ENCODE data around the gene APBA3. TPM values are rescaled to one million over a fixed set of nuclear protein-coding genes. Genes with fewer than 3 reads are reported as not detected.

APBA3 gene
- total and polyA plus RNA-seq, 2 of the 4 experiments (the other 2 are of a cell fraction), result 9.5 to 18.4 TPM

DNA sequence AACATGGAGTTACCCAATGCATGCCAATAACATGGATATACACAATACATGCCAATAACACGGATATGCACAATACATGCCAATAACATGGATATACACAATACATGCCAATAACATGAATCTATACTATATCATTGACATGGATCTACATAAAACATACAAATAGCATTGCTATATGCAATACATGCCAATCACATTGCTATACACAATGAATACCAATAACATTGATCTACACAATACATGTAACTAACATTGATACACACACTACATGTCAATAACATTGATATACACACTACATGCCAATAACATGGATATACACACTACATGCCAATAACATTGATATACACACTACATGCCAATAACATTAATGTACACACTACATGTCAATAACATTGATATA lies 60.3 kb downstream of the APBA3 start:
- Histone ChIP-seq H3K23ac (ENCODE audit: low read depth, low read length) (no peak overlapping the region), H3K4me1 (ENCODE audit: control insufficient read depth, insufficient read depth, low read length) (peaks cover 8% of the 10 kb centered on the region; the same call in 1 of the 2 replicates), H3K27ac (ENCODE audit: insufficient read depth, low read length) (no peak overlapping the region), H3K36me3 (ENCODE audit: control insufficient read depth, insufficient read depth, low read length) (no peaks in the 10 kb centered on the region), H3K27me3 (ENCODE audit: control insufficient read depth, insufficient read depth, low read length) (peaks cover 2% of the 10 kb centered on the region; the same call in 1 of the 2 replicates), H2AK9ac (replicated peaks; ENCODE audit: low read depth, low read length, poor library complexity) (no peak overlapping the region), H2BK20ac (ENCODE audit: low read depth, low read length) (no peak overlapping the region), H3K9ac (ENCODE audit: low read depth, low read length) (no peak overlapping the region), H3K9me1 (ENCODE audit: insufficient read depth, low read length) (0 out of 2 replicates have a peak, but pooled peaks cover 9% of the 10 kb centered on the region), H4K91ac (ENCODE audit: insufficient read depth, low read depth, low read length) (no peak overlapping the region), H4K20me1 (ENCODE audit: insufficient read depth, low read length) (peaks cover 36% of the 10 kb centered on the region), H3K18ac (ENCODE audit: low read depth, low read length) (no peak overlapping the region), H3K4me2 (ENCODE audit: low read depth, low read length) (no peak overlapping the region), H3K4ac (ENCODE audit: low read depth, low read length) (no peak overlapping the region), H3K4me3 (ENCODE audit: insufficient read depth, low read depth, low read length) (no peak overlapping the region), H2AFZ (replicated peaks; ENCODE audit: low read length, poor library complexity) (no peak overlapping the region), H2BK15ac (ENCODE audit: low read depth, low read length) (no peak overlapping the region), H3K56ac (ENCODE audit: extremely low read depth, insufficient read depth, low read length) (no peak overlapping the region), H3K9me3 (ENCODE audit: control insufficient read depth, insufficient read depth, low read length) (no peaks in the 10 kb centered on the region), H3K14ac (replicated peaks; ENCODE audit: low read depth, low read length) (no peak overlapping the region), H2AK5ac (ENCODE audit: low read depth, low read length) (no peak overlapping the region), H2BK5ac (ENCODE audit: low read depth, low read length, poor library complexity, severe bottlenecking) (no peak overlapping the region), H4K8ac (ENCODE audit: low read depth in 2 of 2, low read length in 2 of 2) (no peak overlapping the region), H3K79me1 (ENCODE audit: low read depth in 1 of 2, low read length in 2 of 2) (peaks cover 0 to 30% of the 10 kb centered on the region in 2 experiments; a peak in 3 of 4 replicates), H2BK120ac (ENCODE audit: low read depth, low read length) (no peak overlapping the region), H4K5ac (ENCODE audit: low read depth, low read length) (no peak overlapping the region)
- DNase-seq, result no peak
- BruUV-seq (replicated peaks), result no TSS peak
- ChIA-PET CTCF (no interaction called here), POLR2A (ENCODE audit: unreplicated experiment) (no interaction called here)
- intact Hi-C loops (cut with micrococcal nuclease) (loop anchor here (10.0 kb wide), 1 partner anchor 376 kb away; no protein-coding TSS in a partner anchor), in situ Hi-C loops (cut with MboI; ENCODE audit: low sequenced_read_pairs) (loop anchor here (5.0 kb wide), 1 partner anchor 34 kb away; no protein-coding TSS in a partner anchor), dilution Hi-C loops (cut with HindIII; ENCODE audit: low sequenced_read_pairs, unreplicated experiment) (no loop called here)
- TF ChIP-seq RCOR1 (IDR thresholded peaks at IDR 0.05; ENCODE audit: insufficient replicate concordance, low read length) (no peak), RAD21 (IDR thresholded peaks at IDR 0.05; ENCODE audit: low read length) (no peak), CEBPB (IDR thresholded peaks at IDR 0.05; ENCODE audit: low read depth, low read length) (no peak), ELK1 (IDR thresholded peaks at IDR 0.05; ENCODE audit: borderline replicate concordance, low read depth, low read length) (no peak), USF2 (IDR thresholded peaks at IDR 0.05; ENCODE audit: low read depth, low read length) (no peak), CHD1 (IDR thresholded peaks at IDR 0.05; ENCODE audit: low read depth, low read length) (no peak), RFX5 (IDR thresholded peaks at IDR 0.05; ENCODE audit: low read depth, low read length) (no peak)
- no peak for ATAC-seq (ENCODE audit: low read depth)
- no CpG with 5 or more reads among the region's 1 CpG for WGBS, 2 experiments (ENCODE audit: extremely low coverage in 2 of 2, insufficient read length in 1 of 2)

Small RNA genes lying within 50 kb of the gene (microRNA-seq; reads per million reads assigned to microRNA genes)
- gene AC005777.1 (ENCODE audit: insufficient read depth, insufficient read length), result not detected

Small RNA genes lying within 50 kb of the gene (small RNA-seq; reads per million reads assigned to genes)
- gene AC005777.1, result 0 reads per million in 5 experiments

Other genes starting within 250 kb of the APBA3 start
- gene TEKTIP1, start 222.5 kb downstream of the APBA3 start, total RNA-seq (2012; rRNA removed), result not detected in 2 replicates
- gene TEKTIP1, start 222.5 kb downstream of the APBA3 start, polyA plus RNA-seq (2012; rRNA removed), result not detected in 2 replicates
- 20.4 and 25.0 TPM in 2 replicates for gene MFSD12, start 204.1 kb downstream of the APBA3 start, total RNA-seq (2012; rRNA removed)
- 77.2 and 85.1 TPM in 2 replicates for gene MFSD12, start 204.1 kb downstream of the APBA3 start, polyA plus RNA-seq (2012; rRNA removed)
- gene HMG20B, start 188.7 kb downstream of the APBA3 start, total RNA-seq (2012; rRNA removed), result 57.5 and 59.4 TPM in 2 replicates
- 63.8 and 76.9 TPM in 2 replicates for gene HMG20B, start 188.7 kb downstream of the APBA3 start, polyA plus RNA-seq (2012; rRNA removed)
- under 0.01 TPM in 2 replicates for gene GIPC3, start 176.2 kb downstream of the APBA3 start, total RNA-seq (2012; rRNA removed)
- gene GIPC3, start 176.2 kb downstream of the APBA3 start, polyA plus RNA-seq (2012; rRNA removed), result 0.36 and 0.42 TPM in 2 replicates
- gene TBXA2R, start 154.8 kb downstream of the APBA3 start, total RNA-seq (2012; rRNA removed), result 0.28 and 0.36 TPM in 2 replicates
- 2.3 and 3.6 TPM in 2 replicates for gene TBXA2R, start 154.8 kb downstream of the APBA3 start, polyA plus RNA-seq (2012; rRNA removed)
- 10.8 and 12.8 TPM in 2 replicates for gene CACTIN, start 134.9 kb downstream of the APBA3 start, total RNA-seq (2012; rRNA removed)
- 19.5 and 25.1 TPM in 2 replicates for gene CACTIN, start 134.9 kb downstream of the APBA3 start, polyA plus RNA-seq (2012; rRNA removed)
- gene PIP5K1C, start 61.2 kb downstream of the APBA3 start, total RNA-seq (2012; rRNA removed), result 10.8 and 13.6 TPM in 2 replicates
- 23.3 and 28.0 TPM in 2 replicates for gene PIP5K1C, start 61.2 kb downstream of the APBA3 start, polyA plus RNA-seq (2012; rRNA removed)
- gene TJP3, start 53.3 kb downstream of the APBA3 start, total RNA-seq (2012; rRNA removed), result not detected in 2 replicates
- gene TJP3, start 53.3 kb downstream of the APBA3 start, polyA plus RNA-seq (2012; rRNA removed), result not detected in 2 replicates
- gene MRPL54, start 990 bp upstream of the APBA3 start, total RNA-seq (2012; rRNA removed), result 55.9 and 68.6 TPM in 2 replicates
- gene MRPL54, start 990 bp upstream of the APBA3 start, polyA plus RNA-seq (2012; rRNA removed), result 75.7 and 96.5 TPM in 2 replicates
- gene RAX2, start 10.5 kb upstream of the APBA3 start, total RNA-seq (2012; rRNA removed), result not detected in 2 replicates
- gene RAX2, start 10.5 kb upstream of the APBA3 start, polyA plus RNA-seq (2012; rRNA removed), result not detected in 2 replicates
- gene MATK, start 24.7 kb upstream of the APBA3 start, total RNA-seq (2012; rRNA removed), result not detected in 2 replicates
- gene MATK, start 24.7 kb upstream of the APBA3 start, polyA plus RNA-seq (2012; rRNA removed), result not detected in 2 replicates
- gene ZFR2, start 107.3 kb upstream of the APBA3 start, total RNA-seq (2012; rRNA removed), result 0.28 TPM in 1 of 2 replicates, not detected in the other
- 0.10 and 0.19 TPM in 2 replicates for gene ZFR2, start 107.3 kb upstream of the APBA3 start, polyA plus RNA-seq (2012; rRNA removed)
- 0.28 and 0.36 TPM in 2 replicates for gene ATCAY, start 119.0 kb upstream of the APBA3 start, total RNA-seq (2012; rRNA removed)
- gene ATCAY, start 119.0 kb upstream of the APBA3 start, polyA plus RNA-seq (2012; rRNA removed), result 0.19 and 0.31 TPM in 2 replicates
- gene NMRK2, start 171.4 kb upstream of the APBA3 start, total RNA-seq (2012; rRNA removed), result not detected in 2 replicates
- not detected in 2 replicates for gene NMRK2, start 171.4 kb upstream of the APBA3 start, polyA plus RNA-seq (2012; rRNA removed)
- gene DAPK3, start 209.4 kb upstream of the APBA3 start, total RNA-seq (2012; rRNA removed), result 128 and 145 TPM in 2 replicates
- gene DAPK3, start 209.4 kb upstream of the APBA3 start, polyA plus RNA-seq (2012; rRNA removed), result 188 and 202 TPM in 2 replicates
- gene EEF2, start 223.8 kb upstream of the APBA3 start, total RNA-seq (2012; rRNA removed), result 1,727 and 2,161 TPM in 2 replicates
- 1,505 and 1,547 TPM in 2 replicates for gene EEF2, start 223.8 kb upstream of the APBA3 start, polyA plus RNA-seq (2012; rRNA removed)
- 10.8 and 13.6 TPM in 2 replicates for gene PIAS4, start 246.0 kb upstream of the APBA3 start, total RNA-seq (2012; rRNA removed)
- gene PIAS4, start 246.0 kb upstream of the APBA3 start, polyA plus RNA-seq (2012; rRNA removed), result 12.1 and 16.6 TPM in 2 replicates